GM19035 (cell line): ENCODE data around the gene MIP.
"Not testable (repeated sequence)": the region's sequence is repeated elsewhere in the genome, so short reads cannot be mapped to it uniquely, and the experiment has no call there.

Experiments used
- ATAC-seq: cut with Tn5 transposase; IDR thresholded peaks from one replicate; pipeline ENCODE4 v1.9.1; 2021; ENCODE audit not compliant: unreplicated experiment

Gene MIP

GRCh38 chr12:56468216-56469006 lies 14.0 kb upstream of the MIP start, which contains the start of gene SPRYD4:
Gene SPRYD4, plus strand, starts transcription at chr12:56468578. Its CDS starts 14 bp downstream, at chr12:56468592.
- ATAC-seq: peak; percentile 90

- ATAC-seq: no peak
Observed at GRCh38 chr12:56462565-56462964, 8.1 kb upstream of the MIP start.

- no peak for ATAC-seq
Observed at GRCh38 chr12:56461235-56462159, 7.0 kb upstream of the MIP start.

- no peak for ATAC-seq
Observed at GRCh38 chr12:56457817-56458216, 3.4 kb upstream of the MIP start.

- no peak for ATAC-seq
Observed at GRCh38 chr12:56451147-56451546, 3.3 kb downstream of the MIP start.

GRCh38 chr12:56450241-56450640 lies 4.2 kb downstream of the MIP start:
- ATAC-seq: no peak

GRCh38 chr12:56449622-56449984 lies 4.9 kb downstream of the MIP start:
- no peak for ATAC-seq

- peak; percentile 97 for ATAC-seq
Observed at GRCh38 chr12:56448860-56449621, 5.4 kb downstream of the MIP start, which contains the start of gene TIMELESS. Gene TIMELESS, minus strand, starts transcription at chr12:56449426. Its CDS starts 15,256 bp downstream, at chr12:56434170.

- ATAC-seq: not testable (repeated sequence)
Observed at GRCh38 chr12:56443208-56443607, 11.2 kb downstream of the MIP start.

GRCh38 chr12:56437430-56438176 lies 16.9 kb downstream of the MIP start:
- no peak for ATAC-seq

GRCh38 chr12:56434828-56435227 lies 19.6 kb downstream of the MIP start:
- ATAC-seq: no peak

- no peak for ATAC-seq
Observed at GRCh38 chr12:56431850-56432249, 22.6 kb downstream of the MIP start.

- no peak for ATAC-seq
Observed at GRCh38 chr12:56431288-56431687, 23.2 kb downstream of the MIP start.

- ATAC-seq: no peak
Observed at GRCh38 chr12:56425940-56426438, 28.5 kb downstream of the MIP start.

GRCh38 chr12:56425193-56425592 lies 29.3 kb downstream of the MIP start:
- ATAC-seq: no peak

- no peak for ATAC-seq
Observed at GRCh38 chr12:56420411-56420810, 34.0 kb downstream of the MIP start.

GRCh38 chr12:56417739-56418138 lies 36.7 kb downstream of the MIP start:
- ATAC-seq: no peak

GRCh38 chr12:56414401-56414800 lies 40.1 kb downstream of the MIP start:
- no peak for ATAC-seq

GRCh38 chr12:56413392-56413791 lies 41.1 kb downstream of the MIP start:
- no peak for ATAC-seq
